Fibroblast of the aortic adventitia (primary cell): ENCODE data around the gene STRA6. TPM values are rescaled to one million over a fixed set of nuclear protein-coding genes. Genes with fewer than 3 reads are reported as not detected.

Source experiments
- DNase-seq: peaks from one replicate; pipeline ENCODE4 v3.0.0-alpha.2; 2010; ENCODE audit warnings: low read depth
- H3K4me3 ChIP-seq: 2 replicates; pipeline ENCODE4 v1.5.1; 2011; ENCODE audit warnings: low read depth, mild to moderate bottlenecking, control low read depth, low read length, moderate library complexity
- total RNA-seq: library from RNA; depleted of rRNA; stranded (reverse); fragments of >200 nt; gene quantifications from 2 replicates; pipeline ENCODE4 v1.2.3, GENCODE V29; 2012; ENCODE audit warnings: low replicate concordance
- TF ChIP-seq, protein P1 (sequence below): IDR thresholded peaks from 2 replicates; pipeline ENCODE4 v1.5.1; 2011; ENCODE audit warnings: mild to moderate bottlenecking, low read length, control low read depth, inconsistent platforms; ENCODE audit not compliant: insufficient read depth

Gene STRA6
- total RNA-seq, 1 donor, result 0.18 TPM

DNA sequence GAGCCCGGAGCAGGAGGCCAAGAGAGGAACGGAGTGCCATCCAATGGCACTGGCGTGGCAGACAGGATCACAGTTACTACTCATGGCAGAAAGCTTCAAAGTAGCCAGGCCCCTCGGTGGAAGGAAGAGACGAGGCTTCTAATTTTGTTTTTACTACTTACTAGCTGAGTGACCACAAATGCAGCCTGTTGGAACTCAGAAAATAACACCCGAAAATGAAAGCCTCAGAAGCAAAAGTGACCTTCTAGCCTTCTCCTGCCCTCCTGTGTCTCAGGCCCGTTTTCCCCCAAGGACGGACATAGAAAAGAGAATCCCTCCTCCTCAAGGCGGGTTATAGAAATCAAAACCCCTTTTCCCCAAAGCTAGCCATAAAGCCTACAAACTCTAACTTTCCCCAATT is 9.9 kb upstream of the STRA6 start:
- DNase-seq, result no peak
- TF ChIP-seq, protein P1, sequence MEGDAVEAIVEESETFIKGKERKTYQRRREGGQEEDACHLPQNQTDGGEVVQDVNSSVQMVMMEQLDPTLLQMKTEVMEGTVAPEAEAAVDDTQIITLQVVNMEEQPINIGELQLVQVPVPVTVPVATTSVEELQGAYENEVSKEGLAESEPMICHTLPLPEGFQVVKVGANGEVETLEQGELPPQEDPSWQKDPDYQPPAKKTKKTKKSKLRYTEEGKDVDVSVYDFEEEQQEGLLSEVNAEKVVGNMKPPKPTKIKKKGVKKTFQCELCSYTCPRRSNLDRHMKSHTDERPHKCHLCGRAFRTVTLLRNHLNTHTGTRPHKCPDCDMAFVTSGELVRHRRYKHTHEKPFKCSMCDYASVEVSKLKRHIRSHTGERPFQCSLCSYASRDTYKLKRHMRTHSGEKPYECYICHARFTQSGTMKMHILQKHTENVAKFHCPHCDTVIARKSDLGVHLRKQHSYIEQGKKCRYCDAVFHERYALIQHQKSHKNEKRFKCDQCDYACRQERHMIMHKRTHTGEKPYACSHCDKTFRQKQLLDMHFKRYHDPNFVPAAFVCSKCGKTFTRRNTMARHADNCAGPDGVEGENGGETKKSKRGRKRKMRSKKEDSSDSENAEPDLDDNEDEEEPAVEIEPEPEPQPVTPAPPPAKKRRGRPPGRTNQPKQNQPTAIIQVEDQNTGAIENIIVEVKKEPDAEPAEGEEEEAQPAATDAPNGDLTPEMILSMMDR, result no peak
- no peak overlapping the region for H3K4me3 ChIP-seq

DNA sequence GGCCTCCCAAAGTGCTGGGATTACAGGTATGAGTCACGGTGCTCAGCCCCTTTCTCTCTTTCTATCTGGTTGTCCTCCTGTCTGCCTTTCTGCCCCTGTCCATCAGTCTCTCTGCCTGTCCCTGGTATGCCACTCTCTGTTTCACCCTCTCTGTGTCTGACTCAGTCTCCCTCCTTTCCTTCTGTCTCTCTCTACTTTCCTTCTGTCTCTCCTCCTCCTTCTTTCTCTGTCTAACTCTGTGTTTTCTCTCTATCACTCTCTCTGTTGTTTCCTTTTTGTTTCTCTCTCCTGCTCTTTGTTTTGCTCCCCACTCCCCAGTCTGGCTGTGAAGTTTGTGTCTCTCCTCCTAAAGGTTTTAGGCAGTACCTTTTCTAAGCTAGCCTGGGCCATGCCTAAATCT is 9.1 kb upstream of the STRA6 start:
- TF ChIP-seq, protein P1, result no peak
- no peak overlapping the region for H3K4me3 ChIP-seq
- DNase-seq, result no peak

DNA sequence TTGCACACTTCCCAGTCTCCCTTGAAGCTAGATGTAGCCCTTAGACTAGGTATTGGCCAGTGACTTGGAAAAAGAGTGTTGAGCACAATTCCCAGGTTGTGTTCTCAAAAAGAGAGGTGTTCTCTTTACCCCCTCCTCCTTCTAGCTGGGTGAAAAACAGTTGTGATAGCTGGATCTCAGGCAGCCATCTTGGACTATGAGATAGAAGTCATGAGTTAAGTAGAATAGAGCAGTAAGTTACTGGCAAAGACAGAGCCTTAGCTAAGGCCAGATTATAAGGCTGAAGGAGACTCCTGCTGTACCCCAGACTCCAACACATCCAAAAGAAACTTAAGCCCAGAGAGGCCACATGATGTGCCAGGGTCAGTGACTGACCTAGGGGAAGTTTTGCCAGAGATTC is 8.1 kb upstream of the STRA6 start:
- no peak for DNase-seq
- TF ChIP-seq, protein P1, result no peak
- H3K4me3 ChIP-seq, result no peak overlapping the region

DNA sequence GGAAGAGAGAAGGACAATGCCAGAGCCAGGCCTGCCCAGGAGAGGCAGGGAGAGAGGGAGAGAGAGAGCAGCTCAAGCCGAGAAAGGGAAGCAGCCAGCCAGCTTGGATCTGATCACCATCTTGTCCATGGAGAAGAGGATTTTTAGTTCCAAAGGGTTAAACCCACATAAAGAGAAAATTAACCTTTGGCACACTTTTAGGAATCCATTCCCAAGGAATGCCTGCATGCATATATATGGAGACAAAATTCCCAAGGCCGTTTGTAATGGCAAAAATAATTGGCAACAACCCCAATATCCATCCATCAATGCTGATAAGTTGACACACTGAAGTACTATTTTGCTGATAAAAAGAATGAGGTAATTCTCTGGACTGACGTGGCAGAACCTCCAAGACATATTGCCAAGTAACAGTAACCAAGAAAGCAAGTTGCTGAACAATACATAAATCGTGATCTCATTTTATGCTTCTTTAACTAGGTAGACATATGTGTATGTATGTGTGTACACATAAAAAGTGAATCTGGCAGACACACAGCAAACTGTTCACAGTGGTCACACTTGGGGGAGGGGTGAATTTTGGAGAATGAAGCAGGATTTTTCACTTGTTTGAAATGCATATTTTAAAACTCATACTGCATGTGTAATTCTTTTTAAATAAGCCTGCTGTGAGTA is 7.5 kb upstream of the STRA6 start:
- TF ChIP-seq, protein P1, result no peak
- peak; percentile 99 for DNase-seq
- no peak overlapping the region for H3K4me3 ChIP-seq

DNA sequence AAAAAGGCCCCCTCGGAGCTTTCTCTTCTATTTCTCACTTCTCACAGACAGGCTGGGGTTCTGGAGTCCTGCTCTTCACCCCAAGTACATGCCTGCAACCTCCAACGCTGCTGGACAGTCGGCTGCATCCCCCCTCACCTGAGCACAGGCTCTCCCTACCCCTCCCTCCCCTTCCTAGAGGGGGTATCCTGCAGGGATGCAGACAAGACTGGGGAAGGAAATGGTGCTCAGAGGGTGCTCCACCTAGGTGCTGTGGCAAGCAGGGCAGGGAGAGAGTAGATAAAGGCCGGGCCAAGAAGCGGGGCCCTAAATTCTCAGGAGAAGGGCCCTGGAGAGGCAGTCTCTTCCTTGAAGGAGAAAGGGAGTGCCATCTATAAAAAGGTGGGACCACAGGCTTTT is 7.0 kb upstream of the STRA6 start:
- DNase-seq, result no peak
- TF ChIP-seq, protein P1, result no peak
- H3K4me3 ChIP-seq, result no peak overlapping the region

DNA sequence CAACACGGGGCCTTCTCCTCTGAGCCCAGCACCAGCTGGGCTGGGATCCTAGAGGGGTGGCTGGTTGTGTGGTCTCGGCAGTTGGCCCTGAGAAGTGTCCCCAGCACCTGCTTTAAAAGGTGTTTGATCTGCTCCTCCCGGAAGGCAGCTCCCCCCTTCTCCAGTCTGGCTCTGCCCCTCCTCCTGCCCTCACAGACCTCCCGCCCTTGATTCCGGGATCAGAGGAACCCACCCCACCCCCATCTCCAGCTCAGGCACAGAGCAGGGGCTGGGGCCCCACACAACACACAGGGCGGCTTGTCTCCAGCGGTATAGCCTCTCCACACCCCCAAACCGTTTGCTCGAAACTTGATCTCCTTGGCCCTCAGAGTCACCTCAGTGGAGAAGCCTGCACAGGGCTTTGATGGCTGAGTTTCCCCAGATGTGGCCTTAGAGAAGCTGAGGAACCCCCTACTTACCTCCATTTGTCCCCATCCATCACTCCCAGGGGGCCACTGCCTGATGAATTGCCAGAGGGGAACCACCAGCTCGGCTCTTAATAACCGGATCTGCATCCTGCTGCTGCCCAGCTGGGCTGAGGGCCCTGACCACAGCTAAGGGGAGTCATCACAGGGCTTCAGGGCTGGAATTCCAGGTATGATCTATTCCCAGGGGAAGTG is 6.4 kb upstream of the STRA6 start:
- TF ChIP-seq, protein P1, result no peak
- H3K4me3 ChIP-seq, result no peak overlapping the region
- DNase-seq, result peak; percentile 54
